Measurements from ENCODE around the gene SEC24B.

DNA sequence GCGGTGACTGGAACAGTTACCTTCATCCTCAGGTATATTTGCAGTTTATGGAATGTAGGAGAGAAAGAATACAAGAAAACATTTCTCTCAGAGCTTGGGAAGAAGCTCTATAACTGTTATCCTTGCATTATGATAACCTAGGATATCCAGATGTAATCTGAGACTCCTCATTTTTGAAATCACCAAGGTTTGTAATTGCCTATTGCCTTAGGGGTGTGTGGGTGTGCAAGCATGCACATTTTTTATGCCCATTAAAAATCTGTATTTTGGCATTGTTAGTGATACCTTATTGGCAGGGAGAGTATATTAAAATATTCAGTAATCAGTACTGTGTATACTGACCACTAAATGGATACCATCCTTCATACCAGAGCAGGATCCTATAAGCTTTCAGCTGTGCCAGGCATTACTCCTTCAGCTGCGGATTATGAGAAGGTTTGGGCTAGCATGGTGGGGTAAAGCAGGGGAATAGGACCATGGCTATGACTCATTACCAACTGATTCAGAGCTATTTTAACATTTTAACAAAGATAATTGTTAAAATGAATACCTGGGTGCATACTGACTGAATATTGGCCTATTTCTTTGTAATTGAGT, 8.3 kb downstream of the SEC24B start:
- TF ChIP-seq POLR2A (IDR thresholded peaks at IDR 0.05) = no peak
- TF ChIP-seq, protein P1, sequence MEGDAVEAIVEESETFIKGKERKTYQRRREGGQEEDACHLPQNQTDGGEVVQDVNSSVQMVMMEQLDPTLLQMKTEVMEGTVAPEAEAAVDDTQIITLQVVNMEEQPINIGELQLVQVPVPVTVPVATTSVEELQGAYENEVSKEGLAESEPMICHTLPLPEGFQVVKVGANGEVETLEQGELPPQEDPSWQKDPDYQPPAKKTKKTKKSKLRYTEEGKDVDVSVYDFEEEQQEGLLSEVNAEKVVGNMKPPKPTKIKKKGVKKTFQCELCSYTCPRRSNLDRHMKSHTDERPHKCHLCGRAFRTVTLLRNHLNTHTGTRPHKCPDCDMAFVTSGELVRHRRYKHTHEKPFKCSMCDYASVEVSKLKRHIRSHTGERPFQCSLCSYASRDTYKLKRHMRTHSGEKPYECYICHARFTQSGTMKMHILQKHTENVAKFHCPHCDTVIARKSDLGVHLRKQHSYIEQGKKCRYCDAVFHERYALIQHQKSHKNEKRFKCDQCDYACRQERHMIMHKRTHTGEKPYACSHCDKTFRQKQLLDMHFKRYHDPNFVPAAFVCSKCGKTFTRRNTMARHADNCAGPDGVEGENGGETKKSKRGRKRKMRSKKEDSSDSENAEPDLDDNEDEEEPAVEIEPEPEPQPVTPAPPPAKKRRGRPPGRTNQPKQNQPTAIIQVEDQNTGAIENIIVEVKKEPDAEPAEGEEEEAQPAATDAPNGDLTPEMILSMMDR (IDR thresholded peaks at IDR 0.05) = no peak
- no peak for TF ChIP-seq EP300 (IDR thresholded peaks at IDR 0.05)

Measured in ovary (tissue), 3 donors.